Ascending aorta (tissue), 2 donors: ENCODE data around the gene NRP2. TPM values are rescaled to one million over a fixed set of nuclear protein-coding genes. Genes with fewer than 3 reads are reported as not detected.

Experiments
- DNase-seq, 2 donors: peaks; one replicate each; pipeline ENCODE4 v3.0.0-alpha.2; 2019; ENCODE audit warnings: low spot score in 2 of 2
- H3K27ac ChIP-seq, 2 donors: fragments of 200-600 bp; sonication (generic); one replicate each; pipeline ENCODE4 v1.5.1; 2016 to 2017; ENCODE audit warnings: mild to moderate bottlenecking in 1 of 2
- H3K27me3 ChIP-seq: fragments of 200-600 bp; sonication (generic); one replicate; pipeline ENCODE4 v1.5.1; 2017
- H3K36me3 ChIP-seq, 2 donors: fragments of 200-600 bp; sonication (generic); one replicate each; pipeline ENCODE4 v1.5.1; 2016
- H3K4me1 ChIP-seq, 2 donors: fragments of 200-600 bp; sonication (generic); one replicate each; pipeline ENCODE4 v1.5.1; 2016 to 2017; ENCODE audit warnings: mild to moderate bottlenecking in 1 of 2
- H3K4me3 ChIP-seq, 2 donors: fragments of 200-600 bp; sonication (generic); one replicate each; pipeline ENCODE4 v1.5.1; 2016 to 2017; ENCODE audit warnings: mild to moderate bottlenecking in 1 of 2
- H3K9me3 ChIP-seq, 2 donors: fragments of 200-600 bp; sonication (generic); one replicate each; pipeline ENCODE4 v1.5.1; 2016
- CTCF ChIP-seq, 3 experiments: fragments of 200-600 bp in 2 of 3; fragments of 450-650 bp in 1 of 3; sonication (generic) in 2 of 3; IDR thresholded peaks; one replicate each; pipeline ENCODE4 v1.5.1; 2016 to 2019; ENCODE audit warnings: antibody characterized with exemption in 3 of 3, mild to moderate bottlenecking in 1 of 3, moderate library complexity in 1 of 3
- intact Hi-C: fragments of 100-400 bp; cut with DNase I; formaldehyde crosslinking; loops from one replicate; pipeline ENCODE4 v1.15.1; 2023
- total RNA-seq: library from RNA; depleted of rRNA; stranded (reverse); fragments of >200 nt; gene quantifications from one replicate; pipeline ENCODE4 v1.1.0, GENCODE V29; 2016

The NRP2 gene
- 39.7 TPM for total RNA-seq

GRCh38 chr2:205682239-205682970 lies at the start of gene NRP2:
TSS of gene NRP2 (plus strand) at chr2:205682501. CDS start at chr2:205683291, 790 bp downstream.
- peaks cover 0 to 12% of the 10 kb centered on the region in 2 donors for H3K4me1 ChIP-seq
- DNase-seq = peak; percentile 52 to 89
- intact Hi-C loops = loop anchor here (2.0 to 10.0 kb wide), 3 partner anchors 26 to 1658 kb away; partner anchors contain the start of gene PARD3B
- peak within 1 kb of the TSS; percentile 67 to 87 for H3K27ac ChIP-seq
- no peaks in the 10 kb centered on the region for H3K36me3 ChIP-seq
- no peaks in the 10 kb centered on the region for H3K9me3 ChIP-seq
- no peaks in the 10 kb centered on the region for H3K27me3 ChIP-seq
- no peak for TF ChIP-seq CTCF (IDR thresholded peaks at IDR 0.05)
- peak within 1 kb of the TSS; percentile 85 to 86 for H3K4me3 ChIP-seq

DNA sequence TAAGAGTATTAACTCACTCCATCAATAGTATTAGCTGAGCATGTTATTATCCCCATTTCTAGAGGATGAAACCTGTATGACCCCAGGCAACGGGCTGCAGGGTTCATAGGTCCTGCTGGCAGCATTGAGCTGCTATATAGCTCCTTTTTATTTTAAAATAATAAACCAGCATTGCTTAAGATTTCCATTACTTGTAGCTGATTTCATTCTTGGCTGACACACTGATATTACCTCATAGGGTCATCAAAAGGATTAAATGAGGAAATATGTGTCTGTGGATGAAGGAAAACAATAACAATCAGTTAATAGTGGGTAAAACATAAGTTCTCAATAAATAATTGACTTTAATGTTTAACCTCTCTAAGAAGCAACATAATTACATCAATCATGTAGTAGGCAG lies 48.3 kb upstream of the NRP2 start:
- TF ChIP-seq CTCF (IDR thresholded peaks at IDR 0.05) = no peak
- Histone ChIP-seq H3K4me1 (no peaks in the 10 kb centered on the region), H3K9me3 (no peaks in the 10 kb centered on the region), H3K27ac (no peak overlapping the region), H3K27me3 (no peaks in the 10 kb centered on the region), H3K4me3 (no peak overlapping the region), H3K36me3 (no peaks in the 10 kb centered on the region)
- no peak for DNase-seq
- intact Hi-C loops = no loop called here

DNA sequence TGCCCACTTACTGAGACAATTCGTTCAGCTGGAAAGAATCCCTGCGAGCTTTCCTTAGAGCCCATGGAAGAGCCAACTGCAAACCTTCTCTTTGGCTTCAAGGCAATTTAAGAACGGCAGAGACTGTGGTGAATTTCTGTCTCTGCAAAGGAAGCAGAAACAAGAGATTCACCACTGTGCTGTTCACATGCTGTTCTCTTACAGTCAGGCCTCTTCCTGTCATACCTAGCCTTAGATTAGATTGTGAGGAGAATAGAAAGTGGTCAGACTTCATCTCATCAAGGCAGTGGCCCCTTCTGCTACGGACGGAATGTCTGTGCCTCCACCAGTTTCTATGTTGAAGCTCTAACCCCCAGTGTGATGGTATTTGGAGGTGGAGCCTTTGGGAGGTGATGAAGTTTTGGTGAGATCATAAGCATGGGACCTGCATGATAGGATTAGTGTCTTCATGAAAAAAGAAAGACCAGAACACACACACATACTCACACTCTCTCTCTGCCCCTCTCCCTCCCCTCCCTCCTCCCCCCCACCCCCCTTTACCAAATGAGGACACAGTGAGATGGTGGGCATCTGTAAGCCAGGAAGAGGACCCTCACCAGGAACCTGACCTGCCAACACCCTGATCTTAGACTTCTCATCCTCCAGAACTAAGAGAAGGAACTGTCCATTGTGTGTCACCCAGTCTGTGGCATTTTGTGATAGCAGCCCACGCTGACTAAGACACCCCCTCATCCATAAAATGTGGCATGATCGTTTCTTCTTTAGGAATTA lies 45.6 kb upstream of the NRP2 start:
- intact Hi-C loops = no loop called here
- H3K4me3 ChIP-seq = no peak overlapping the region
- no peaks in the 10 kb centered on the region for H3K27me3 ChIP-seq
- DNase-seq = no peak
- no peak overlapping the region for H3K27ac ChIP-seq
- H3K4me1 ChIP-seq = no peaks in the 10 kb centered on the region
- no peaks in the 10 kb centered on the region for H3K36me3 ChIP-seq
- no peak for TF ChIP-seq CTCF (IDR thresholded peaks at IDR 0.05)
- peaks cover 0 to 6% of the 10 kb centered on the region in 2 donors for H3K9me3 ChIP-seq

GRCh38 chr2:205637320-205637602 lies 45.0 kb upstream of the NRP2 start:
- H3K4me1 ChIP-seq = no peaks in the 10 kb centered on the region
- H3K27ac ChIP-seq = no peak overlapping the region
- DNase-seq = no peak
- no peaks in the 10 kb centered on the region for H3K36me3 ChIP-seq
- H3K4me3 ChIP-seq = no peak overlapping the region
- no peak for TF ChIP-seq CTCF (IDR thresholded peaks at IDR 0.05)
- intact Hi-C loops = no loop called here
- peaks cover 0 to 6% of the 10 kb centered on the region in 2 donors for H3K9me3 ChIP-seq
- H3K27me3 ChIP-seq = no peaks in the 10 kb centered on the region

DNA sequence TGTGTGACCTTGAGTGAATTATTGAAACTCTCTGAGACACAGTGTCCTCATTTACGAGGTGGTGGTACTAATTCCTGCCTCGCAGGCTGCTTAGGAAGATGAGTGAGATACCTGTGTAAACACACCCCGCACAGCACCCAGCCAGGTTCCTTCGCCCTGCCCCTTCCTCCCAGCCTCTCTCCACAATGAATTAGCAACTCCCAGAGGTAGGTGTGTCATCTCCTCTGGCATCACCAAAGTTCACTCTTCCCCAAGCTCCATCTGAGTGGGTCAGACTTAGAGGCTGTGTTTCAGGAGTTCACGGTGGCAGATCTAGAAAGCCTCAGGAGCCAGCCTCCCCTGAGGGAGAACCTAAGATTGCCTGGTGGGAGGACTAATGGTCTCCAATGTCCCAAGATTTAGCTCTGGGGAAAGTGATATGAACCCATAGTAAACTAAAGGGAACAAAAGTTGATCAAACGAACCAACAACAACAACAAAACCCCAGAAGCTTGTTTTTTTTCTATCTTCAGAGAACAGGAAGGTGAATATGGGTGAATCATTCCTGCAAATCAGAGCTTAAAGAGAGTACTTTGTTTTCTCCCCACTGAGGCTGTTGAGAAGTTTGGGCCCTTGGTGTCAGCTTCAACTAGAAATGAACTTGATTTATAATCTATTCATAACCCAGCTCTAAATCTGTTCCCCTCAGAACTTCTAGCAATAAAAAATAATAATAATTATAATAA lies 44.4 kb upstream of the NRP2 start:
- DNase-seq = no peak
- H3K36me3 ChIP-seq = no peaks in the 10 kb centered on the region
- H3K27me3 ChIP-seq = no peaks in the 10 kb centered on the region
- intact Hi-C loops = no loop called here
- TF ChIP-seq CTCF (IDR thresholded peaks at IDR 0.05) = no peak
- H3K9me3 ChIP-seq = peaks cover 0 to 6% of the 10 kb centered on the region in 2 donors
- no peak overlapping the region for H3K27ac ChIP-seq
- no peak overlapping the region for H3K4me3 ChIP-seq
- H3K4me1 ChIP-seq = no peaks in the 10 kb centered on the region
